ENCODE results near the gene LRP5.

LRP5 gene

DNA sequence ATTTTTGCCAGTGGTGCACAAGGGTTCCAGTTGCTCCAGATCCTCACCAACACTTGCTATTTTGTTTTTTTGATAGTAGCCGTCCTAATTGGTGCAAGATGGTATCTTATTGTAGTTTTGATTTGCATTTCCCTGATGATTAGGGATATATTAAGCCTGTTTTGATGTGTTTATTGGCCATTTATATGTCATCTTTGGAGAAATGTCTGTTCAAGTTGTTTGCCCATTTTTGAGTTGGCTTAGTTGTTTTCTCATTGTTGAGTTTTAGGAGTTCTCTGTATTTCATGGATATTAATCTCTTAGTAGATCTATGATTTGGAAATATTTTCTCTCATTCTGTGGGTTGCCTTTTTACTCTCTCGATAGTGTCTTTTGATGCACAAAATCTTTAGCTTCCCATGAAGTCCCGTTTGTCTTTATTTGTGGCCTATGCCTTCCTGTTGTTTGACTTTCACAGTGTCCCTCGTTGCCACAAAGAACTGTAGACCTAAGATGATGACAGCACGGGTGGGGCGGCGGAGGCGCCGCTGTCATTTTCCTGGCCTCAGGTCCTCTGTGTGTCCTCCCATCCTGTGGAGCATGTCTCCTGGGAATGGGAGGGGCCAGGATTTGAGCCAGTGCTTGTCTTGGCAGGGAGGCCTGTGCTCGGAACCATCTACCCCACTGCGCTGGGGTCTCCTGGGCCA is 33.5 kb downstream of the LRP5 start:
- TF ChIP-seq, protein P1, sequence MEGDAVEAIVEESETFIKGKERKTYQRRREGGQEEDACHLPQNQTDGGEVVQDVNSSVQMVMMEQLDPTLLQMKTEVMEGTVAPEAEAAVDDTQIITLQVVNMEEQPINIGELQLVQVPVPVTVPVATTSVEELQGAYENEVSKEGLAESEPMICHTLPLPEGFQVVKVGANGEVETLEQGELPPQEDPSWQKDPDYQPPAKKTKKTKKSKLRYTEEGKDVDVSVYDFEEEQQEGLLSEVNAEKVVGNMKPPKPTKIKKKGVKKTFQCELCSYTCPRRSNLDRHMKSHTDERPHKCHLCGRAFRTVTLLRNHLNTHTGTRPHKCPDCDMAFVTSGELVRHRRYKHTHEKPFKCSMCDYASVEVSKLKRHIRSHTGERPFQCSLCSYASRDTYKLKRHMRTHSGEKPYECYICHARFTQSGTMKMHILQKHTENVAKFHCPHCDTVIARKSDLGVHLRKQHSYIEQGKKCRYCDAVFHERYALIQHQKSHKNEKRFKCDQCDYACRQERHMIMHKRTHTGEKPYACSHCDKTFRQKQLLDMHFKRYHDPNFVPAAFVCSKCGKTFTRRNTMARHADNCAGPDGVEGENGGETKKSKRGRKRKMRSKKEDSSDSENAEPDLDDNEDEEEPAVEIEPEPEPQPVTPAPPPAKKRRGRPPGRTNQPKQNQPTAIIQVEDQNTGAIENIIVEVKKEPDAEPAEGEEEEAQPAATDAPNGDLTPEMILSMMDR (IDR thresholded peaks at IDR 0.05; ENCODE audit: low read depth, low read length): no peak
- no peak overlapping the region for H3K4me3 ChIP-seq (ENCODE audit: low read depth, low read length)

DNA sequence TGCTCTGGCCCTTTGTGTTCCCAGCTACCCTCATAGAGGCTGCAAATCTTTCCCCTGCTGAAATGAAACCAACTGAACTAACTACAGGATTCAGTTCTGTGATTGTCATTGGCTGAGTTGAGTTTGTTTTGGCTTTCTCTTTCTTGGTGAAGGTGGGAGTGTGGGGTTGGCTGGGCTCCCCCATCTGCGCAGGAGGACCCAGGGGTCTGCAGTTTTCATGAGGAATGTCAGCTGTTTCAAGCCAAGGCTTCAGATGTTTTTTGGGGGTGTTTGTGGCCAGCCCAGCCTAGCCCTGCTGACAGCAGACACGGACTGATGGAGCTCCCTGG is 34.0 kb downstream of the LRP5 start:
- no peak overlapping the region for H3K4me3 ChIP-seq (ENCODE audit: low read depth, low read length)
- TF ChIP-seq, protein P1 (IDR thresholded peaks at IDR 0.05; ENCODE audit: low read depth, low read length): no peak

DNA sequence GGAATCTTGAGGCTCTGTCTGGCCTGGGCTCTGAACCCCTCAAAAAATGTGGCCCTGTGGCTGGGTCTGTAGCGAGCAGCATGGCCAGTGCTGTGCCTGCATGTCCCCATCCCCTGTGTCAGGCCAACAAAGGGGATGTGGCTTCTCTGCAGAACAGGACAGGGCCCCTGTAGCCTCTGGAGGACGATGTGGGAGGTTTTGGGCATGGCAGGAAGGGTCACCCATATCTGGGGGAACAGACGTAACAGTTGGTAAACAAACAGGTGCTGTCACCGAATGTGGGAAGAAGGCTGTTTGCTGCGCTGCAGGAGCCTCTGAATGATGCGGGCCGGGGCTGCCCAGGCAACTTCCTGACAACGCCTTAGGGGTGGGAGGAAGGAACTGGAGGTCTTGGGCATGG is 35.0 kb downstream of the LRP5 start:
- no peak overlapping the region for H3K4me3 ChIP-seq (ENCODE audit: low read depth, low read length)
- TF ChIP-seq, protein P1 (IDR thresholded peaks at IDR 0.05; ENCODE audit: low read depth, low read length): no peak

DNA sequence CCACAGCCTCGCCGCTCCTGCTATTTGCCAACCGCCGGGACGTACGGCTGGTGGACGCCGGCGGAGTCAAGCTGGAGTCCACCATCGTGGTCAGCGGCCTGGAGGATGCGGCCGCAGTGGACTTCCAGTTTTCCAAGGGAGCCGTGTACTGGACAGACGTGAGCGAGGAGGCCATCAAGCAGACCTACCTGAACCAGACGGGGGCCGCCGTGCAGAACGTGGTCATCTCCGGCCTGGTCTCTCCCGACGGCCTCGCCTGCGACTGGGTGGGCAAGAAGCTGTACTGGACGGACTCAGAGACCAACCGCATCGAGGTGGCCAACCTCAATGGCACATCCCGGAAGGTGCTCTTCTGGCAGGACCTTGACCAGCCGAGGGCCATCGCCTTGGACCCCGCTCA is 35.5 kb downstream of the LRP5 start:
- TF ChIP-seq, protein P1 (IDR thresholded peaks at IDR 0.05; ENCODE audit: low read depth, low read length): no peak
- H3K4me3 ChIP-seq (ENCODE audit: low read depth, low read length): no peak overlapping the region

DNA sequence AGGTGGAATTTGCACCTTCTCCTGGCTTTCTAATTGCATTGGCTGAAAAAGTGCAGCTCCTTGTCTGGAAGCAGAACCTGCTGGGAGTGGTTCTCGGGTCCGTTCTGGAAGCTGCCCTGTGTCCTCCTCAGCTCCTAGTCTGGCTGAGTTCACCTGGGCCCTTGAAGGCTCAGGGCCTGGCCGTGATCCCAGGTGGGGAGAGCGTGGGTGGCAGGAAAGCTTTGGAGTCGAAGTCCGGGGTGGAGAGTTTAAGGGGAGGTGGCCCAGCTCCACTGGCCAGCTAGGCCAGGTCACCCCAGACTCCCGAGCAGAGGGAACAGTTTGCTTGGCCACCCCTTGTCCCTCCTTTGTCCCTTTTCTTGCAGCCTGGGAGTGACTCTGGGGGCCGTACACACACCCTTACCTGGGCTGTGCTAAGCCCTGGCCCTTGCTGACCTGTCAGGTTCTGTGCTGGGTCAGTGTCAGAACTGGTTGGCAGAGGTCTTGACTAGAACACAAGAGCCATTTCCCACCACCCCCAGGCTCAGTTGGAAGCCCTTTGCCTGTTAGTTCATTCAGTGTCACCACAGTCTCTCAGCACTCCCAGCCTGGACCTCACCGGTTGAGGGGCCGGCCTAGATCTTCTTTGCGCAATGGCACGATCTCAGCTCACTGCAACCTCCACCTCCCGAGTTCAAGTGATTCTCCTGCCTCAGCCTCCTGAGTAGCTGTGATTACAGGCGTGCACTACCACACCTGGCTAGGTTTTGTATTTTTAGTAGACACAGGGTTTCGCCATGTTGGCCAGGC is 37.3 kb downstream of the LRP5 start:
- TF ChIP-seq, protein P1 (IDR thresholded peaks at IDR 0.05; ENCODE audit: low read depth, low read length): no peak

DNA sequence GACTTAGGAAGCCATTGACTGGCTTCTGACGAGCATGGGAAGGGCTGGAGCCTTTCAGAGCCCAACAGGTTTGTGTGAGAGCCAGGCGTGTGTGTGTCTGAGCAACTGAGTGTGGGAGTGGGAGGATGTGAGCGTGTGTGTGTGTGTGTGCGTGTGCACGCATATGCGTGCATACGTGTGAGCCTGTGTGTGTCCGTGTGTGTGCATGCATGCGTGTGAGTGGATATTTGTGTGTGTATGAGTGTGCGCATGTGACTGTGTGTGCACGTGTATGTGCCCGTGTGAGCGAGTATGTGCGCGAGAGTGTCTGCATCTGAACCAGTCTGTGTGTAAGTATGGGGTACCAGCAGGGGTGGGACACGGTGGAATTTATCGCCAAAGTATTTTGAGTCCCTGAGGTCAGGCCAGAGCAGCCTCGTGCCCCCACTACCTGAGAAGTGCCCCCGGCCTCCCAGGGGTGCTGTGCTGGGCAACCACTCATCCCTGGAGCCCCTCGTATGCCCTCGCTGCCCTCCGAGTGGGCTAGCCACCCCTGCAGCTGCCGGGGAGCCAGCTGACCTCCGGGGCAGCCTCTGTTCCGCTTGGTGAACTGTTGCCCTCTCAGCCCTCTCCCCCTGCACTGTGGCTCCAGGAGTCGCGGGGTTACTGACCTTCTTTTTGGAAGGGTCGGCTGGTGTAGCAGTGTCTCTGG is 38.5 kb downstream of the LRP5 start:
- no peak overlapping the region for H3K4me3 ChIP-seq (ENCODE audit: low read depth, low read length)
- TF ChIP-seq, protein P1 (IDR thresholded peaks at IDR 0.05; ENCODE audit: low read depth, low read length): no peak

More for the DNA sequence above, 37.3 kb downstream of the LRP5 start:
- no peak overlapping the region for H3K4me3 ChIP-seq (ENCODE audit: low read depth, low read length)

Data from WI38 (cell line).